Measurements from ENCODE around the gene SP8.

The SP8 gene

GRCh38 chr7:20738518-20739481 is 47.9 kb downstream of the SP8 start:
- no peak for ATAC-seq
- TF ChIP-seq PPARA (CRISPR knock-in tag; IDR thresholded peaks at IDR 0.05; ENCODE audit: borderline replicate concordance), result no peak
- TF ChIP-seq, protein P1, sequence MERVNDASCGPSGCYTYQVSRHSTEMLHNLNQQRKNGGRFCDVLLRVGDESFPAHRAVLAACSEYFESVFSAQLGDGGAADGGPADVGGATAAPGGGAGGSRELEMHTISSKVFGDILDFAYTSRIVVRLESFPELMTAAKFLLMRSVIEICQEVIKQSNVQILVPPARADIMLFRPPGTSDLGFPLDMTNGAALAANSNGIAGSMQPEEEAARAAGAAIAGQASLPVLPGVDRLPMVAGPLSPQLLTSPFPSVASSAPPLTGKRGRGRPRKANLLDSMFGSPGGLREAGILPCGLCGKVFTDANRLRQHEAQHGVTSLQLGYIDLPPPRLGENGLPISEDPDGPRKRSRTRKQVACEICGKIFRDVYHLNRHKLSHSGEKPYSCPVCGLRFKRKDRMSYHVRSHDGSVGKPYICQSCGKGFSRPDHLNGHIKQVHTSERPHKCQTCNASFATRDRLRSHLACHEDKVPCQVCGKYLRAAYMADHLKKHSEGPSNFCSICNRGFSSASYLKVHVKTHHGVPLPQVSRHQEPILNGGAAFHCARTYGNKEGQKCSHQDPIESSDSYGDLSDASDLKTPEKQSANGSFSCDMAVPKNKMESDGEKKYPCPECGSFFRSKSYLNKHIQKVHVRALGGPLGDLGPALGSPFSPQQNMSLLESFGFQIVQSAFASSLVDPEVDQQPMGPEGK (CRISPR knock-in tag; IDR thresholded peaks at IDR 0.05; ENCODE audit: borderline replicate concordance), result no peak
- no peak for TF ChIP-seq TCF4 (CRISPR knock-in tag; IDR thresholded peaks at IDR 0.05; ENCODE audit: borderline replicate concordance)

DNA sequence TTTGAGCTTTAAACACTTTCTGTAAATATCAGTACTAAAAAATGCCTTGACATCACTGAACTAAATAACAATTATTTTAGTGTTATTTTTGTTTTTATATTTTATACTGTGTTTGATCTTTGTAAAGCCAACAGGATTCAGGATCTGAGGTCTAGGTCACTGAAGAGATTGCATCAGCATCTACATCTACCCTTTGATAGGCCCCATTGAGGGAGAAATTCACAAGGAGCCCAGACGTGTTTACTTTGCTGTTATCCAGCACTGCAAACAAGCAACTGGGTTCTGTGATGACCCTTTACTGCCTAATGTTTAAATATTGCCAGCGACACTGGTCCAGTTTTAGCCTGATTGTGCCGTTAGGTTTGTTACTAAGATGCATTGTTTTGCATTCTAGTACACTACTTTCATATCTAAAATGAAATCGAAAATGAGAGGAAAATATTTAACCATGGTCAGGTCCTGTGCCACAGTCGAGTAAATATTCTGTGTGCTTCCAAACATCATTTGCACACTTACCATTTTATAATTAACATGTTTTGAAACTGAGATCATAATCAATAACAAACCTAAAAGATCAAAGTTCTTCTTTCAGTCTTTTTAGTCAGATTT is 48.7 kb downstream of the SP8 start:
- no peak for ATAC-seq

GRCh38 chr7:20735346-20736065 is 51.2 kb downstream of the SP8 start:
- no peak for ATAC-seq

More for the DNA sequence above, 48.7 kb downstream of the SP8 start:
- no peak for TF ChIP-seq ZNF565 (CRISPR knock-in tag; conservative IDR thresholded peaks at IDR 0.05; ENCODE audit: low read depth)
- TF ChIP-seq PPARA (CRISPR knock-in tag; IDR thresholded peaks at IDR 0.05; ENCODE audit: borderline replicate concordance), result no peak
- no peak for TF ChIP-seq CSDC2 (CRISPR knock-in tag; IDR thresholded peaks at IDR 0.05)
- no peak for TF ChIP-seq RARB (CRISPR knock-in tag; IDR thresholded peaks at IDR 0.05)
- no peak for TF ChIP-seq TSHZ2 (CRISPR knock-in tag; IDR thresholded peaks at IDR 0.05)

More at GRCh38 chr7:20735346-20736065, 51.2 kb downstream of the SP8 start:
- TF ChIP-seq CREB5 (CRISPR knock-in tag; IDR thresholded peaks at IDR 0.05; ENCODE audit: low read depth), result no peak
- TF ChIP-seq TSHZ2 (CRISPR knock-in tag; IDR thresholded peaks at IDR 0.05), result no peak
- TF ChIP-seq ZNF70 (CRISPR knock-in tag; IDR thresholded peaks at IDR 0.05), result no peak
- no peak for TF ChIP-seq GLIS3 (CRISPR knock-in tag; IDR thresholded peaks at IDR 0.05)
- TF ChIP-seq PPARA (CRISPR knock-in tag; IDR thresholded peaks at IDR 0.05; ENCODE audit: borderline replicate concordance), result no peak
- TF ChIP-seq CSDC2 (CRISPR knock-in tag; IDR thresholded peaks at IDR 0.05), result no peak
- TF ChIP-seq ZC3H10 (CRISPR knock-in tag; IDR thresholded peaks at IDR 0.05), result no peak
- TF ChIP-seq, protein P2, sequence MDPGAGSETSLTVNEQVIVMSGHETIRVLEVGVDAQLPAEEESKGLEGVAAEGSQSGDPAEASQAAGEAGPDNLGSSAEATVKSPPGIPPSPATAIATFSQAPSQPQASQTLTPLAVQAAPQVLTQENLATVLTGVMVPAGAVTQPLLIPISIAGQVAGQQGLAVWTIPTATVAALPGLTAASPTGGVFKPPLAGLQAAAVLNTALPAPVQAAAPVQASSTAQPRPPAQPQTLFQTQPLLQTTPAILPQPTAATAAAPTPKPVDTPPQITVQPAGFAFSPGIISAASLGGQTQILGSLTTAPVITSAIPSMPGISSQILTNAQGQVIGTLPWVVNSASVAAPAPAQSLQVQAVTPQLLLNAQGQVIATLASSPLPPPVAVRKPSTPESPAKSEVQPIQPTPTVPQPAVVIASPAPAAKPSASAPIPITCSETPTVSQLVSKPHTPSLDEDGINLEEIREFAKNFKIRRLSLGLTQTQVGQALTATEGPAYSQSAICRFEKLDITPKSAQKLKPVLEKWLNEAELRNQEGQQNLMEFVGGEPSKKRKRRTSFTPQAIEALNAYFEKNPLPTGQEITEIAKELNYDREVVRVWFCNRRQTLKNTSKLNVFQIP (CRISPR knock-in tag; IDR thresholded peaks at IDR 0.05; ENCODE audit: borderline replicate concordance, low read depth), result no peak
- TF ChIP-seq TCF4 (CRISPR knock-in tag; IDR thresholded peaks at IDR 0.05; ENCODE audit: borderline replicate concordance), result no peak
- TF ChIP-seq ESRRG (CRISPR knock-in tag; IDR thresholded peaks at IDR 0.05), result no peak
- TF ChIP-seq BACH2 (CRISPR knock-in tag; IDR thresholded peaks at IDR 0.05; ENCODE audit: borderline replicate concordance), result no peak
- TF ChIP-seq ZFP3 (CRISPR knock-in tag; IDR thresholded peaks at IDR 0.05), result no peak
- TF ChIP-seq ARNTL (CRISPR knock-in tag; IDR thresholded peaks at IDR 0.05; ENCODE audit: borderline replicate concordance, low read depth), result no peak
- TF ChIP-seq OSR1 (CRISPR knock-in tag; IDR thresholded peaks at IDR 0.05), result no peak
- no peak for TF ChIP-seq ISL1 (CRISPR knock-in tag; IDR thresholded peaks at IDR 0.05)
- TF ChIP-seq ZNF8 (CRISPR knock-in tag; IDR thresholded peaks at IDR 0.05), result no peak
